ENCODE results near the gene STK32B.

Gene STK32B

DNA sequence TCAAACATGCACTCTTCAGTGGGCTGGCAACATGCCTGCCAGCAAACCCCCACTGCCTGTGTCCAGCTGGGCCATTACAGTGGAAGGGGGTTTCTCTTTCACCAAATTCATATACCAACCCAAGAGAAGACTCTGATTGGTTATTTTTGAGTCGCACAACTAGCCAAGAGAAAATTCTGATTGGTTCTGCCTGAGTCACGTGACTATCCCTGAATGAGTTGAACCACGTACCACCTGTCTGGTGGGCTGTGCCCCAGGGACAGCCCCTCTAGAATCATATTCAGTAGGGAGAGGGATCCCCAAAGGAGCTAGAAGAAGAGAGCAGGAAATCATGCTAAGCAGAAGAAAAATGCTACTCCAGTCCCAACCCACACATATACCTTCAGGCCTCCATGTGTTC, 313.1 kb downstream of the STK32B start:
- H3K4me3 Mint-ChIP-seq, result no peak overlapping the region
- DNase-seq (ENCODE audit: low spot score), result no peak
- H3K27ac Mint-ChIP-seq, result no peak overlapping the region
- H3K4me1 Mint-ChIP-seq (ENCODE audit: low read depth), result no peaks in the 10 kb centered on the region
- H3K9me3 Mint-ChIP-seq, result peaks cover 8% of the 10 kb centered on the region
- no peaks in the 10 kb centered on the region for H3K27me3 Mint-ChIP-seq (ENCODE audit: low read depth)
- H3K36me3 Mint-ChIP-seq (ENCODE audit: low read depth), result no peaks in the 10 kb centered on the region

DNA sequence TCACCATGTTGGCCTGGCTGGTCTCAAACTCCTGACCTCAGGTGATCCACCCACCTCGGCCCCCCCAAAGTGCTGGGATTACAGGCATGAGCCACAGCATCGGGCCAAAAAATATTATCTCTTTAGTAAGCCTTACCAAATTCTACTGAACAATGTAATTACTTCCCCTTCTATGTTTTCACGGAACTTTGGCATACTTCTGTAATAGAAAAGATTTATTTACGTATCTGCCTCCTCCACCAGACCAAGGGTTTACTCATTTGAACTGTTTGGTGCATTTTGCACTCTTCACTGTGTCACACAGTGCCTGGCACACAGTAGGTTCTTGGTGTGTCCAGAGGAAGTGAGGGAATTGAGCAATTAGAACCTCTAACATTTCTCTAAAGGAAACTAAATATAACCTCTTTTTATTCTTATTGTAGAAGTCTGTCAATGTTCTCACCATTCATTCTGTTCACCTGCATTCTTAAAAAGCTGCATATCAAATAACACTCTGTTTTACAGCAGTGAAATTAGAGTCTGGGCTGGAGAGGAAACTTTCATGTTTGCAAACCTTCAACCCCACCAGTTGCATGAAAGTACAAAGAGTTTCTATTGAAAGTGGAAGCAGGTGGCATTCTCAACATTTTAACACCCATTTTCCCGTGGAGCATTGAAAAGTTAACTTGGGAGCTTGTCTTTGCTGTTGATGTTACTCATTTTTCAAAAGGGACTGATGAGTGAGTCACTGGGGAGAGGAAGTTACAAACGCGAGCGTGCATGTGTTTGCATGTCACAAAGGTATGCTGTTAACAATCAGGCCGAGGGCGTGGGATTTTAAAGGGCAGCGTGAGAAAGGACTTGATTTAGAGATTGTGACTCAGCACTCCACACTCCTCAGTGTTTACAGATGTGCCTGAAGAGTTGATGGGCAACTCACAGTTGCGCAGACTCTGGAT, 314.1 kb downstream of the STK32B start:
- no peaks in the 10 kb centered on the region for H3K36me3 Mint-ChIP-seq (ENCODE audit: low read depth)
- H3K27me3 Mint-ChIP-seq (ENCODE audit: low read depth), result no peaks in the 10 kb centered on the region
- no peak overlapping the region for H3K27ac Mint-ChIP-seq
- no peaks in the 10 kb centered on the region for H3K4me1 Mint-ChIP-seq (ENCODE audit: low read depth)
- DNase-seq (ENCODE audit: low spot score), result no peak
- H3K4me3 Mint-ChIP-seq, result no peak overlapping the region
- peaks cover 6% of the 10 kb centered on the region for H3K9me3 Mint-ChIP-seq

DNA sequence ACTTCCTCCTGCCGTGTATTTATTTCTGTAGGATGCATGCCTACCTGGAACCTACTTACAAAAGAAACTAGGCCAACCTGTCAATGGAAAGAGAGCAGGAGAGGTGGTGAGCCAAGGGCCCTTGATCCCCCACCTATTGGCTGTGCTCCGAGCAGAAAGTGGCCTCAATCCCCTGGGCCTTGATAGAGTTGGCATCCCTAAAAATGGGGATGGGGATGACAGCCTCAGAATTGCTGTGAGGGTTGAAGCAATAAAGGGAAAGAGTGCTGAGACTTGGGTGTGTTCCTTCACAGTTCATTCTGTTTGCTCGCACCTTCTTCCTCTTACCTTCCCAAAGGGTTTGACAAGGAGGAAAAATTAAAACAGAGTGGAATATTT, 314.7 kb downstream of the STK32B start:
- H3K27me3 Mint-ChIP-seq (ENCODE audit: low read depth), result no peaks in the 10 kb centered on the region
- no peaks in the 10 kb centered on the region for H3K4me1 Mint-ChIP-seq (ENCODE audit: low read depth)
- H3K36me3 Mint-ChIP-seq (ENCODE audit: low read depth), result no peaks in the 10 kb centered on the region
- no peak for DNase-seq (ENCODE audit: low spot score)
- no peak overlapping the region for H3K27ac Mint-ChIP-seq
- no peak overlapping the region for H3K4me3 Mint-ChIP-seq
- H3K9me3 Mint-ChIP-seq, result peaks cover 6% of the 10 kb centered on the region

DNA sequence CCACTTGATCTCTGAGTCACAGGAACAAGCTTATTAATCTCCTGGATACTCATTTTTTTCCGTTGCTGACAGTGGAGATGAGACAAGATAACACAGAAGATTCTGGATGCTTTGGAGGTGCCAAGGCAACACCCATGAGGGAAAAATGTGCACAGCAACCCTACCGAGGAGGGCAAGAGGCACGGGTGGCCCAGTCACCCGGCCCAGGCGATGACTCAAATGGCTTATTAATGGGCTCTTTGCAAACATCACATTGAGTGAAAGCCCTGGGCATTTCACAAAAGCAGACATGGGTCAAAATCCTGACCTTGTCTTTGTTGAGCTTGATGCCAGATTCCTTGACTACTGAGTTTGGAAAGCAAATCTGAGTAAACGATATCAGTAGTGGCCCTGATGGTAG, 315.1 kb downstream of the STK32B start:
- no peak for DNase-seq (ENCODE audit: low spot score)
- H3K9me3 Mint-ChIP-seq, result peaks cover 8% of the 10 kb centered on the region
- no peak overlapping the region for H3K4me3 Mint-ChIP-seq
- no peaks in the 10 kb centered on the region for H3K4me1 Mint-ChIP-seq (ENCODE audit: low read depth)
- no peak overlapping the region for H3K27ac Mint-ChIP-seq
- H3K36me3 Mint-ChIP-seq (ENCODE audit: low read depth), result no peaks in the 10 kb centered on the region
- H3K27me3 Mint-ChIP-seq (ENCODE audit: low read depth), result no peaks in the 10 kb centered on the region

DNA sequence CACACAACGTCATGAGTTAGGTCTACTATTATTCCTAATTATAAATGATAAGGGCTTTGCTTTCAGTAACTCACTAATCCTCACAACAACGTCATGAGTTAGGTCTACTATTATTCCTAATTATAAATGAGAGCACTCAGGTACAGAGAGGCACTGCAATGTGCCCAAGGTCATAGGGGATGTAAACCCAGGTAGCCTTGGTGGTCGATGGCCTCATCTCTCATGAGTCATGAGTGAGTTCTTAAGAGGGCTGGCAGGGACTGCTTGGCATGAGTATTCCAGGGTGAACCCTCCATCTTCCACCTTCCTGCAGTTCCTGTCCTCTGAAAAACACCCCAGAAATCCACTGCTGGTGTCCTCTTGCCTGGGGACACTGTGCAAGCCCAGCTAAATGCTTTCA, 317.1 kb downstream of the STK32B start:
- Mint-ChIP-seq H3K4me3 (no peak overlapping the region), H3K9me3 (peaks cover 8% of the 10 kb centered on the region), H3K27me3 (ENCODE audit: low read depth) (no peaks in the 10 kb centered on the region), H3K36me3 (ENCODE audit: low read depth) (no peaks in the 10 kb centered on the region), H3K27ac (no peak overlapping the region), H3K4me1 (ENCODE audit: low read depth) (no peaks in the 10 kb centered on the region)
- DNase-seq (ENCODE audit: low spot score), result no peak

- H3K36me3 Mint-ChIP-seq (ENCODE audit: low read depth), result no peaks in the 10 kb centered on the region
- H3K27me3 Mint-ChIP-seq (ENCODE audit: low read depth), result no peaks in the 10 kb centered on the region
- H3K27ac Mint-ChIP-seq, result no peak overlapping the region
Observed at GRCh38 chr4:5370286-5370685, 319.0 kb downstream of the STK32B start.

GRCh38 chr4:5371415-5372190, 320.3 kb downstream of the STK32B start:
- Mint-ChIP-seq H3K4me1 (ENCODE audit: low read depth) (no peaks in the 10 kb centered on the region), H3K27ac (no peak overlapping the region), H3K9me3 (peaks cover 20% of the 10 kb centered on the region), H3K4me3 (no peak overlapping the region), H3K27me3 (ENCODE audit: low read depth) (no peaks in the 10 kb centered on the region), H3K36me3 (ENCODE audit: low read depth) (no peaks in the 10 kb centered on the region)
- DNase-seq (ENCODE audit: low spot score), result no peak

More at GRCh38 chr4:5370286-5370685, 319.0 kb downstream of the STK32B start:
- Mint-ChIP-seq H3K9me3 (peaks cover 17% of the 10 kb centered on the region), H3K4me3 (no peak overlapping the region), H3K4me1 (ENCODE audit: low read depth) (no peaks in the 10 kb centered on the region)
- DNase-seq (ENCODE audit: low spot score), result no peak

GRCh38 chr4:5372198-5372597, 320.9 kb downstream of the STK32B start:
- H3K27ac Mint-ChIP-seq, result no peak overlapping the region
- DNase-seq (ENCODE audit: low spot score), result no peak
- no peaks in the 10 kb centered on the region for H3K4me1 Mint-ChIP-seq (ENCODE audit: low read depth)
- H3K9me3 Mint-ChIP-seq, result peaks cover 20% of the 10 kb centered on the region
- no peaks in the 10 kb centered on the region for H3K36me3 Mint-ChIP-seq (ENCODE audit: low read depth)
- H3K4me3 Mint-ChIP-seq, result no peak overlapping the region
- H3K27me3 Mint-ChIP-seq (ENCODE audit: low read depth), result no peaks in the 10 kb centered on the region

DNA sequence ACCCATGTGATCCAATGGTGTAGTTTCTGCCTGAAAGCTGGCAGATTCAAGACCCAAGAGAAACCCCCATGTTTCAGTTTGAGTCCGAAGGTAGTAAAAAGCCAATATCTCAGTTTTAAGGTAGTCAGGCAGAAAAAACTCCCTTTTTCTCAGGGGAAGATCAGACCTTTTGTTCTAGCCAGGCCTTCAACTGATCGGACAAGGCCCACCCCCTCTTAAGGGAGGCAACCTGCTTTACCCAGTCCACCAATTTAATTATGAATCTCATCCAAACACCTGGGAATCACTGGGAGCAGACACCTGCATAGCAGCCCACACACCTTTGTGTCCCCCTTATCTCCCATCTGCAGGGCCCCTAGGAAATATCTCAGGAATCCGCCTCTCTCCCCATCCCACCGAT, 322.0 kb downstream of the STK32B start:
- H3K4me3 Mint-ChIP-seq, result no peak overlapping the region
- no peaks in the 10 kb centered on the region for H3K4me1 Mint-ChIP-seq (ENCODE audit: low read depth)
- no peak for DNase-seq (ENCODE audit: low spot score)
- H3K27ac Mint-ChIP-seq, result no peak overlapping the region
- H3K36me3 Mint-ChIP-seq (ENCODE audit: low read depth), result no peaks in the 10 kb centered on the region
- H3K27me3 Mint-ChIP-seq (ENCODE audit: low read depth), result no peaks in the 10 kb centered on the region
- H3K9me3 Mint-ChIP-seq, result peaks cover 26% of the 10 kb centered on the region

- H3K4me1 Mint-ChIP-seq (ENCODE audit: low read depth), result no peaks in the 10 kb centered on the region
- H3K9me3 Mint-ChIP-seq, result peaks cover 30% of the 10 kb centered on the region
- H3K27ac Mint-ChIP-seq, result no peak overlapping the region
- no peaks in the 10 kb centered on the region for H3K36me3 Mint-ChIP-seq (ENCODE audit: low read depth)
- H3K27me3 Mint-ChIP-seq (ENCODE audit: low read depth), result no peaks in the 10 kb centered on the region
- H3K4me3 Mint-ChIP-seq, result no peak overlapping the region
- no peak for DNase-seq (ENCODE audit: low spot score)
Observed at GRCh38 chr4:5374592-5374991, 323.3 kb downstream of the STK32B start.

- no peaks in the 10 kb centered on the region for H3K36me3 Mint-ChIP-seq (ENCODE audit: low read depth)
- H3K9me3 Mint-ChIP-seq, result peaks cover 30% of the 10 kb centered on the region
- no peak for DNase-seq (ENCODE audit: low spot score)
- no peaks in the 10 kb centered on the region for H3K27me3 Mint-ChIP-seq (ENCODE audit: low read depth)
- H3K27ac Mint-ChIP-seq, result no peak overlapping the region
- no peak overlapping the region for H3K4me3 Mint-ChIP-seq
- no peaks in the 10 kb centered on the region for H3K4me1 Mint-ChIP-seq (ENCODE audit: low read depth)
Observed at GRCh38 chr4:5374994-5375393, 323.7 kb downstream of the STK32B start.

- Mint-ChIP-seq H3K4me3 (no peak overlapping the region), H3K27ac (no peak overlapping the region), H3K27me3 (ENCODE audit: low read depth) (no peaks in the 10 kb centered on the region), H3K9me3 (peaks cover 27% of the 10 kb centered on the region), H3K36me3 (ENCODE audit: low read depth) (no peaks in the 10 kb centered on the region), H3K4me1 (ENCODE audit: low read depth) (no peaks in the 10 kb centered on the region)
- no peak for DNase-seq (ENCODE audit: low spot score)
Observed at GRCh38 chr4:5376015-5376414, 324.7 kb downstream of the STK32B start.

DNA sequence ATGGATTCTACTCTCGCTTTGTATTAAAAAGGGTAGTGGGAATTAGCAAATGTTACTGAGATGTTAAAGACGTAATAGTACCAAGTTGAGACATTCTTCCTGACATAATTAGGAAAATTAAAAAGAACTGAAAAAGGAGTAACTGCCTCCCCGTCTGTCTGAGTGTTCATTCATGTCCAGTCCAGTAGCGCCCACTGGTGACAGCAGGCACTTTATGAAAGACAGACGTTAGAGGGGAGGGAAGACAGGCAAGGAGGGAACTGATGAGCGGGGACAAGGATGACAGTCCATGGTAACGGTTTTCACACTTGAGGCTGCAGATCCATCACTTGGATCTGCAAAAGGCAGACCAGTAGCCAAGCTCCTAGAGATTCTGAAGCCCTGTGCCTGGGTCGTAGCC, 326.7 kb downstream of the STK32B start:
- no peak overlapping the region for H3K27ac Mint-ChIP-seq

DNA sequence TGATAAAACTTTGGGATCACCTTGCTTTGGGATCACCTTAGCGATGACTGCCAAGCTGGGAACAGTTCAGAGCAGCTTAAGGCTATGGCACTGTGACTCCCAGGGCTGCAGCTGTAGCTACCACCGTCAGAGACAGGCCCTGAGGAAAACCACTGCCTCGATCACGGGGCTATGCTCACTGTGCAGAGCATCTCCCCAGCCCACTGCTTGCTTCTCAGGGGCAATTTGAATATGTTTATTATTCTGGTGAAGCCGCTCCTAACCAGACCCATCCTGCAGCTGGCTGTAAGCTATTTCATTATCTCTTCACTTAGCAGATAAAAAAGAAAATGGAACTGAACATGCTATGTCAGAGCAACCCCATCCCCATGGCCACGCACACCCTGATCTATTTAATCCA, 328.6 kb downstream of the STK32B start:
- Mint-ChIP-seq H3K27me3 (ENCODE audit: low read depth) (no peaks in the 10 kb centered on the region), H3K4me3 (no peak overlapping the region), H3K36me3 (ENCODE audit: low read depth) (no peaks in the 10 kb centered on the region), H3K4me1 (ENCODE audit: low read depth) (no peaks in the 10 kb centered on the region), H3K27ac (no peak overlapping the region), H3K9me3 (peaks cover 16% of the 10 kb centered on the region)
- no peak for DNase-seq (ENCODE audit: low spot score)

More for the DNA sequence above, 326.7 kb downstream of the STK32B start:
- no peaks in the 10 kb centered on the region for H3K4me1 Mint-ChIP-seq (ENCODE audit: low read depth)
- H3K36me3 Mint-ChIP-seq (ENCODE audit: low read depth), result no peaks in the 10 kb centered on the region
- H3K27me3 Mint-ChIP-seq (ENCODE audit: low read depth), result no peaks in the 10 kb centered on the region
- no peak for DNase-seq (ENCODE audit: low spot score)
- H3K9me3 Mint-ChIP-seq, result peaks cover 22% of the 10 kb centered on the region
- H3K4me3 Mint-ChIP-seq, result no peak overlapping the region
